ENCODE data around the gene MAGIX.
A peak's percentile ranks its signal among the peaks of the same experiment; 100 is the strongest.

MAGIX gene

DNA sequence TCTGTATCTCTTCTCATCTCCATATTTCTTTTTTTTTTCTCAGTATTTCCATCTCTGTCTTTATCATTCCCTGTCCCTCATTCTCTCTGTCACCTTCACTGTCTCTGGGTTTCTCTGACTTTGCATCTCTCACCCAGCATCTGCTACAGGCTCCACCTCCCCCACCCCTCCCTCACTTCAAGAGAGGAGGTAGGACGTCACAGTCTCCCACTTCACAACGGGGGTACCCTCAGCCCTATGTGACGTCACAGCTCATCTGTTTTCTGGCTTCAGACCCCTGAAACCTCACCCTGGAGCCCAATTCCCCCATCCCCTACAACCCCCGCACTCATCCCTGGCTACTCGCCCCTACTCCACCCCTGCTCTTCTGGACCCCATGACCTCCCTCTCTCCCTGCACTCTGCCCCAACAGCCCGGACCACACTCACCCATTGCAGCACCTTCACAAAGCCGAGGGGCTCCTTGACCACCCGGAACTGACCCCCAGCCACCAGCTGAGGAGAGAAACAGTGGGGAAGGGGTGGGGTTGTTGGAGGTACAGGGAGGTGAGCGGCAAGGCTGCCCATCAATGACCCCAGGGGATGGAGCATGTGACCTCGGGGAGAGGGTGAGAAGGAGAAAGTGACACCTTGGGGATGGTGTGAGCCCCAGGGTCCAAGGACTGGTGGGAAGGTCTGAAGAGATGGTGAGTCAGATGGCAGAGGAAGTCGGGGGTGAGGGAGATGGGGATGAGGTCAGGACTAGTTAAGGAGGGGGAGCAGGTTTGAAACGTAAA is 36.2 kb downstream of the MAGIX start:
- no peak for DNase-seq (ENCODE audit: low read depth)
- TF ChIP-seq, protein P1, sequence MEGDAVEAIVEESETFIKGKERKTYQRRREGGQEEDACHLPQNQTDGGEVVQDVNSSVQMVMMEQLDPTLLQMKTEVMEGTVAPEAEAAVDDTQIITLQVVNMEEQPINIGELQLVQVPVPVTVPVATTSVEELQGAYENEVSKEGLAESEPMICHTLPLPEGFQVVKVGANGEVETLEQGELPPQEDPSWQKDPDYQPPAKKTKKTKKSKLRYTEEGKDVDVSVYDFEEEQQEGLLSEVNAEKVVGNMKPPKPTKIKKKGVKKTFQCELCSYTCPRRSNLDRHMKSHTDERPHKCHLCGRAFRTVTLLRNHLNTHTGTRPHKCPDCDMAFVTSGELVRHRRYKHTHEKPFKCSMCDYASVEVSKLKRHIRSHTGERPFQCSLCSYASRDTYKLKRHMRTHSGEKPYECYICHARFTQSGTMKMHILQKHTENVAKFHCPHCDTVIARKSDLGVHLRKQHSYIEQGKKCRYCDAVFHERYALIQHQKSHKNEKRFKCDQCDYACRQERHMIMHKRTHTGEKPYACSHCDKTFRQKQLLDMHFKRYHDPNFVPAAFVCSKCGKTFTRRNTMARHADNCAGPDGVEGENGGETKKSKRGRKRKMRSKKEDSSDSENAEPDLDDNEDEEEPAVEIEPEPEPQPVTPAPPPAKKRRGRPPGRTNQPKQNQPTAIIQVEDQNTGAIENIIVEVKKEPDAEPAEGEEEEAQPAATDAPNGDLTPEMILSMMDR (conservative IDR thresholded peaks at IDR 0.05; ENCODE audit: control insufficient read depth, insufficient read depth, low read depth, low read length): no peak
- H3K4me3 ChIP-seq (ENCODE audit: control insufficient read depth, low read depth, low read length): no peak overlapping the region

DNA sequence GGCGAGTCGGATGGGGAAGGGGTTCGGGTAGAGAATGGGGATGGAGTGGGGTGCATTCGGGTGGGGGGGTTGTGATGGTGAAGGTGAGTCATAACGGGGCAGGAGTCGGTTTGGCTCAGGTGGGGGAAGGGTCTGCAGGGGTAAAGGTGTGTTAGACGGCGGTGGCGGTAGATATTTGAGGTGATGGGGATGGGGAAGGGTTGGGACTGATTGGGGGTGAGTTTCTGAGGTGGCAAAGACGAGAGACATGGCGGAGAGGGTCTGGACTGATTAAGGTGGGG is 36.7 kb downstream of the MAGIX start:
- no peak overlapping the region for H3K4me3 ChIP-seq (ENCODE audit: control insufficient read depth, low read depth, low read length)
- TF ChIP-seq, protein P1 (conservative IDR thresholded peaks at IDR 0.05; ENCODE audit: control insufficient read depth, insufficient read depth, low read depth, low read length): no peak
- no peak for DNase-seq (ENCODE audit: low read depth)

DNA sequence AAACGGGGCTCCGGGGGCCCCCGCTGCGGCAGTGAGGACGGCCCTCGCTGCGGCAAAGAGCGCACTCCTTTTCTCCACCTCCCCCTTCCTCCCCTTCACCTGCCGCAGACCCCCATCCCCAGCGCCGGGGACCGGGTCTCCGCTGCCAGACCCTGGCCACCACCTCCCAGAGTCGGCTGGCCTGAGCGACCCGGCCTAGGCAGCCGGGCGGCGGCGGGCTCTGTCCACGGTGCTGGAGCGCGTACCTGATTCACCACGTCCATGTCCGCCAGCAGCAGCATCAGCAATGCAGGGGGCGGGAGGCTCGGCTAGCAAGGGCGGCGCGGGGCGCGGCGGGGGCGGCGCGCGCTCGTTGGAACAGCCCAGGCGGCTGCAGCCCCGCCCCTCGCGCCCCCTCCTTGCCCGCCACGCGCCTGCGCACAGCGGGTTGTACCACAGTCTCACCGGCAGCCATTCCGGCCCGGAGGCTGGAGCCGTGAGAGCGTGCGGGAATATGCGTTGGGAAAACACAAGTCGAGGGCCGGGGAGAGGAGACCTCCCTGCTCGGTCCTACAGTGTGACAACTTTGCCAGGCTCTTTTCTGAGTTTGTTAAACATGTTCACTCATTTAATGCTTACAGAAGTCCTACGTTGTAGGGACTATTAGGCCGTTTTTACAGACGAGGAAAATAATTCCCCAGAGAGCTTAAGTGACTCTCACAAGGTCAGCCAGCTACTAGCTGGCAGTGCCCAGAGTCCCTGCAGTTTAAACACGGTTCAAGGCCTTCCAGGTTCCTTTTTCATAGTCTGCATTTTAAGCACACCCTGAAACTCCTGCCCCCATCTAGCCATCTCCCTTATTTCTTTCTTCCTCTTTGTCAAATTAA is 37.6 kb downstream of the MAGIX start, which contains the start of gene SYP:
SYP (minus strand) TSS at position 288 of the 866 bp plus-strand sequence; CDS start at position 281, 7 bp downstream.
- H3K4me3 ChIP-seq (ENCODE audit: control insufficient read depth, low read depth, low read length): peak within 1 kb of the TSS; percentile 28
- TF ChIP-seq, protein P1 (conservative IDR thresholded peaks at IDR 0.05; ENCODE audit: control insufficient read depth, insufficient read depth, low read depth, low read length): no peak
- DNase-seq (ENCODE audit: low read depth): peak; percentile 80

DNA sequence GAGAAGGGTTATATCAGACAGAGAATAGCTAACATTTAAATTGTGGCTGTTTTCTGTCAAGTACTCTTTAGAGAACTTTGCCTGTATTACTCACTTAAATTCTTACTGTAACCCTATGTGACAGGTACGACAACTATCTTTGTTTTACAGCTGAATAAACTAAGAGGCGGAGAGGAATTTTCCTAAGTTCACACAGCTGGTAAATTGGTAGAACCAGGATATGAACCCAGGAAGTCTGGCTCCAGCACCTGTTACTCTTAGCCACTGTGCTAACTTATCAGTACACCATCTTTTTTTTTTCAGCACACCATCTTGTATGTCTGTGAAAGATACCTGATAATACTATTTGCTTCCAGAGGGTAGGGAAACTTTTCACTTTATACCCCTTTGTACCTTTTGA is 39.5 kb downstream of the MAGIX start:
- no peak for DNase-seq (ENCODE audit: low read depth)
- no peak overlapping the region for H3K4me3 ChIP-seq (ENCODE audit: control insufficient read depth, low read depth, low read length)
- TF ChIP-seq, protein P1 (conservative IDR thresholded peaks at IDR 0.05; ENCODE audit: control insufficient read depth, insufficient read depth, low read depth, low read length): no peak

DNA sequence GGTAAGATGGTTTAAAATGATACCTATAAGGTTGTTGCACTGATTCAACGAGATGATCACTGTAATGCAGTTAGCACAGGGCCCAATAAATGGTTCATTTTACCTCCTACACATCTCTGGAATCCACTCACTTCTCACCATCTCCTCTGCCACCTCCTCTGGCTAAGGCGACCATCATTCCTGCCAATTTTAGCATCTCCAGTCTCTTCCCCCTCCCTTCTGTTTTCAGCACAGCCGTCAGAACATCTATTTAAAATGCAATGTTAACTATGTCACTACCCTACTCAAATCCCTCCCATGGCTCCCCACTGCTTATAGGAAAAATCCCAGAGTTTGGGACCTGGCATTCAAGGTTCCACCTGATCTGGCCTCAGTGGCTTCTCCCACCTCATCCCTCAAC is 41.0 kb downstream of the MAGIX start:
- DNase-seq (ENCODE audit: low read depth): no peak
- TF ChIP-seq, protein P1 (conservative IDR thresholded peaks at IDR 0.05; ENCODE audit: control insufficient read depth, insufficient read depth, low read depth, low read length): no peak
- no peak overlapping the region for H3K4me3 ChIP-seq (ENCODE audit: control insufficient read depth, low read depth, low read length)

DNA sequence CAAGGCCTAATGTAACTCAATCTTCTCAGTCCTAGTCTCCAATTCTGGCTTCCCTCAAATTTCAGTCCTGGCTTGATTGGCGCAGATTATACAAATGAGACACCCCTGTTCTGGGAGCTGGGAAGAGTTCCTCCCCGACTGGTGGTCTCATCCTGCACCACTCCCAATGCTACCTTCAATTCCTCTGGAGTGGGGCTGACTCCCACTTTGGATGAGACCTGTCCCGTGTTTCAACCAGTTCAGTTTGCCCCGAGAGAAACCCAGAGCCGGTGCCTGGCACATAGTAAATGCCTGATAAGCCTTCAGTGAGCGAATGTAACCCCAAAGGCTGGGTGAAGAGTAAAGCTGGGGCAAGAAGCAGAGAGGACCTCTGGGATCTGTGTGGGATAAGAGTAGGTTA is 41.5 kb downstream of the MAGIX start:
- TF ChIP-seq, protein P1 (conservative IDR thresholded peaks at IDR 0.05; ENCODE audit: control insufficient read depth, insufficient read depth, low read depth, low read length): no peak
- DNase-seq (ENCODE audit: low read depth): no peak
- no peak overlapping the region for H3K4me3 ChIP-seq (ENCODE audit: control insufficient read depth, low read depth, low read length)

Measured in fibroblast of mammary gland (primary cell).